HG03575 (cell line): ENCODE measurements around the gene ACER1.
"Not testable (repeated sequence)": the region's sequence is repeated elsewhere in the genome, so short reads cannot be mapped to it uniquely, and the experiment has no call there.

Experiments
- ATAC-seq: cut with Tn5 transposase; IDR thresholded peaks from one replicate; pipeline ENCODE4 v1.9.1; 2021; ENCODE audit not compliant: unreplicated experiment, insufficient number of reproducible peaks, low FRiP score; ENCODE audit errors: extremely low read depth

ACER1 gene

GRCh38 chr19:6313398-6313969 lies 19.9 kb downstream of the ACER1 start:
- ATAC-seq: no peak

GRCh38 chr19:6312018-6312417 lies 21.4 kb downstream of the ACER1 start:
- no peak for ATAC-seq

- no peak for ATAC-seq
These were observed 35.0 kb downstream of the ACER1 start for GRCh38 chr19:6298413-6298812.

GRCh38 chr19:6297202-6297601 lies 36.2 kb downstream of the ACER1 start:
- ATAC-seq: no peak

GRCh38 chr19:6292006-6292405 lies 41.4 kb downstream of the ACER1 start:
- ATAC-seq: no peak

GRCh38 chr19:6288737-6289136 lies 44.7 kb downstream of the ACER1 start:
- no peak for ATAC-seq

GRCh38 chr19:6287269-6287885 lies 46.0 kb downstream of the ACER1 start:
- no peak for ATAC-seq

GRCh38 chr19:6286676-6287075 lies 46.7 kb downstream of the ACER1 start:
- ATAC-seq: no peak

GRCh38 chr19:6282393-6282792 lies 51.0 kb downstream of the ACER1 start:
- ATAC-seq: not testable (repeated sequence)

- no peak for ATAC-seq
These were observed 53.4 kb downstream of the ACER1 start, which contains the start of gene MLLT1 for GRCh38 chr19:6279931-6280591. Gene MLLT1 (minus strand): TSS chr19:6279975. CDS start chr19:6279784, 191 bp downstream.

- no peak for ATAC-seq
These were observed 53.8 kb downstream of the ACER1 start for GRCh38 chr19:6279620-6279930.

GRCh38 chr19:6278740-6279619 lies 54.4 kb downstream of the ACER1 start:
- ATAC-seq: no peak

- no peak for ATAC-seq
These were observed 55.4 kb downstream of the ACER1 start for GRCh38 chr19:6278051-6278450.

- ATAC-seq: no peak
These were observed 57.0 kb downstream of the ACER1 start for GRCh38 chr19:6276447-6276846.

- no peak for ATAC-seq
These were observed 58.2 kb downstream of the ACER1 start for GRCh38 chr19:6275170-6275744.

- ATAC-seq: no peak
These were observed 58.7 kb downstream of the ACER1 start for GRCh38 chr19:6274756-6275155.

- ATAC-seq: no peak
These were observed 59.5 kb downstream of the ACER1 start for GRCh38 chr19:6273701-6274601.

- ATAC-seq: no peak
These were observed 60.4 kb downstream of the ACER1 start for GRCh38 chr19:6272913-6273600.
